Measurements from ENCODE around the gene OAS1.

- TF ChIP-seq POLR2A (IDR thresholded peaks at IDR 0.05) = no peak
- no peak for TF ChIP-seq CTCF (IDR thresholded peaks at IDR 0.05)
These were observed at the start of gene OAS1 for GRCh38 chr12:112906712-112907414.

Measured in uterus (tissue), 2 donors.